HEK293 (cell line): ENCODE data around the gene IER2.

Experiments
- GLIS2 ChIP-seq: fragments of 450-650 bp; formaldehyde crosslinking; IDR thresholded peaks from 2 replicates; pipeline ENCODE4 v1.5.1; 2016; ENCODE audit warnings: missing biosample characterization, missing genetic modification characterization
- KLF16 ChIP-seq: fragments of 450-650 bp; formaldehyde crosslinking; IDR thresholded peaks from 2 replicates; pipeline ENCODE4 v1.5.1; 2017; ENCODE audit warnings: missing biosample characterization, missing genetic modification characterization
- TCF7L2 ChIP-seq: IDR thresholded peaks from 2 replicates; pipeline ENCODE4 v1.6.1; 2011; ENCODE audit warnings: low read depth, mild to moderate bottlenecking, inconsistent platforms, low read length, moderate library complexity, borderline replicate concordance
- ZBTB20 ChIP-seq: fragments of 450-650 bp; formaldehyde crosslinking; IDR thresholded peaks from 2 replicates; pipeline ENCODE4 v1.5.1; 2016; ENCODE audit warnings: missing biosample characterization, missing genetic modification characterization
- ZFP69B ChIP-seq: fragments of 450-650 bp; formaldehyde crosslinking; IDR thresholded peaks from 2 replicates; pipeline ENCODE4 v1.5.1; 2016; ENCODE audit warnings: missing biosample characterization, missing genetic modification characterization
- ZIC2 ChIP-seq: fragments of 450-650 bp; formaldehyde crosslinking; IDR thresholded peaks from 2 replicates; pipeline ENCODE4 v1.5.1; 2016; ENCODE audit warnings: missing biosample characterization, missing genetic modification characterization
- ZNF121 ChIP-seq: fragments of 450-650 bp; formaldehyde crosslinking; IDR thresholded peaks from 2 replicates; pipeline ENCODE4 v1.5.1; 2016; ENCODE audit warnings: missing biosample characterization, missing genetic modification characterization
- ZNF2 ChIP-seq: fragments of 450-650 bp; formaldehyde crosslinking; IDR thresholded peaks from 2 replicates; pipeline ENCODE4 v1.5.1; 2016; ENCODE audit warnings: missing biosample characterization, missing genetic modification characterization
- ZNF214 ChIP-seq: fragments of 450-650 bp; formaldehyde crosslinking; IDR thresholded peaks from 2 replicates; pipeline ENCODE4 v1.5.1; 2017; ENCODE audit warnings: missing biosample characterization, mild to moderate bottlenecking, missing genetic modification characterization, borderline replicate concordance
- ZNF324 ChIP-seq: fragments of 450-650 bp; formaldehyde crosslinking; IDR thresholded peaks from 2 replicates; pipeline ENCODE4 v1.5.1; 2016; ENCODE audit warnings: missing biosample characterization, missing genetic modification characterization
- ZNF37A ChIP-seq: fragments of 450-650 bp; IDR thresholded peaks from 2 replicates; pipeline ENCODE4 v1.5.1; 2018; ENCODE audit warnings: missing biosample characterization, missing genetic modification characterization
- ZNF416 ChIP-seq: fragments of 450-650 bp; formaldehyde crosslinking; IDR thresholded peaks from 2 replicates; pipeline ENCODE4 v1.5.1; 2016; ENCODE audit warnings: missing biosample characterization, missing genetic modification characterization
- ZNF423 ChIP-seq: fragments of 450-650 bp; formaldehyde crosslinking; IDR thresholded peaks from 2 replicates; pipeline ENCODE4 v1.5.1; 2016; ENCODE audit warnings: missing biosample characterization, missing genetic modification characterization
- ZNF626 ChIP-seq: fragments of 450-650 bp; sonication (Bioruptor Pico); formaldehyde crosslinking; IDR thresholded peaks from 2 replicates; pipeline ENCODE4 v1.5.1; 2018; ENCODE audit warnings: missing biosample characterization, missing genetic modification characterization, inconsistent platforms
- ZNF658 ChIP-seq: fragments of 450-650 bp; formaldehyde crosslinking; IDR thresholded peaks from 2 replicates; pipeline ENCODE4; 2016; ENCODE audit warnings: missing biosample characterization, missing genetic modification characterization
- ZNF701 ChIP-seq: fragments of 450-650 bp; formaldehyde crosslinking; IDR thresholded peaks from 2 replicates; pipeline ENCODE4 v1.5.1; 2016; ENCODE audit warnings: missing biosample characterization, missing genetic modification characterization
- ZNF776 ChIP-seq: fragments of 450-650 bp; formaldehyde crosslinking; IDR thresholded peaks from 2 replicates; pipeline ENCODE4 v1.5.0; 2017; ENCODE audit warnings: missing biosample characterization, missing genetic modification characterization, borderline replicate concordance
- ZNF791 ChIP-seq: fragments of 450-650 bp; formaldehyde crosslinking; IDR thresholded peaks from 2 replicates; pipeline ENCODE4 v1.5.1; 2016; ENCODE audit warnings: missing biosample characterization, missing genetic modification characterization
- ZNF843 ChIP-seq: fragments of 450-650 bp; formaldehyde crosslinking; IDR thresholded peaks from 2 replicates; pipeline ENCODE4 v1.5.1; 2016; ENCODE audit warnings: missing biosample characterization, missing genetic modification characterization
- ZSCAN23 ChIP-seq: fragments of 450-650 bp; formaldehyde crosslinking; IDR thresholded peaks from 2 replicates; pipeline ENCODE4 v1.5.1; 2016; ENCODE audit warnings: missing biosample characterization, missing genetic modification characterization
- TF ChIP-seq, protein P1 (sequence below): fragments of 450-650 bp; formaldehyde crosslinking; IDR thresholded peaks from 2 replicates; pipeline ENCODE4 v1.5.1; 2016; ENCODE audit warnings: missing biosample characterization, missing genetic modification characterization
- TF ChIP-seq, protein P2 (sequence below): fragments of 450-650 bp; formaldehyde crosslinking; IDR thresholded peaks from 2 replicates; pipeline ENCODE4 v1.5.1; 2016; ENCODE audit warnings: missing biosample characterization, missing genetic modification characterization, borderline replicate concordance
- TF ChIP-seq, protein P3 (sequence below): fragments of 450-650 bp; formaldehyde crosslinking; IDR thresholded peaks from 2 replicates; pipeline ENCODE4 v1.5.1; 2016; ENCODE audit warnings: missing biosample characterization, missing genetic modification characterization
- TF ChIP-seq, protein P4 (sequence below): fragments of 450-650 bp; formaldehyde crosslinking; IDR thresholded peaks from 2 replicates; pipeline ENCODE4 v1.5.1; 2017; ENCODE audit warnings: missing biosample characterization, missing genetic modification characterization
- TF ChIP-seq, protein P5 (sequence below): fragments of 450-650 bp; formaldehyde crosslinking; IDR thresholded peaks from 2 replicates; pipeline ENCODE4 v1.5.1; 2016; ENCODE audit warnings: missing biosample characterization, missing genetic modification characterization
- TF ChIP-seq, protein P6 (sequence below): fragments of 450-650 bp; formaldehyde crosslinking; IDR thresholded peaks from 2 replicates; pipeline ENCODE4 v1.5.1; 2016; ENCODE audit warnings: missing biosample characterization, missing genetic modification characterization
- TF ChIP-seq, protein P7 (sequence below): fragments of 450-650 bp; formaldehyde crosslinking; IDR thresholded peaks from 2 replicates; pipeline ENCODE4 v1.5.1; 2016; ENCODE audit warnings: missing biosample characterization, missing genetic modification characterization, borderline replicate concordance

IER2 gene

DNA sequence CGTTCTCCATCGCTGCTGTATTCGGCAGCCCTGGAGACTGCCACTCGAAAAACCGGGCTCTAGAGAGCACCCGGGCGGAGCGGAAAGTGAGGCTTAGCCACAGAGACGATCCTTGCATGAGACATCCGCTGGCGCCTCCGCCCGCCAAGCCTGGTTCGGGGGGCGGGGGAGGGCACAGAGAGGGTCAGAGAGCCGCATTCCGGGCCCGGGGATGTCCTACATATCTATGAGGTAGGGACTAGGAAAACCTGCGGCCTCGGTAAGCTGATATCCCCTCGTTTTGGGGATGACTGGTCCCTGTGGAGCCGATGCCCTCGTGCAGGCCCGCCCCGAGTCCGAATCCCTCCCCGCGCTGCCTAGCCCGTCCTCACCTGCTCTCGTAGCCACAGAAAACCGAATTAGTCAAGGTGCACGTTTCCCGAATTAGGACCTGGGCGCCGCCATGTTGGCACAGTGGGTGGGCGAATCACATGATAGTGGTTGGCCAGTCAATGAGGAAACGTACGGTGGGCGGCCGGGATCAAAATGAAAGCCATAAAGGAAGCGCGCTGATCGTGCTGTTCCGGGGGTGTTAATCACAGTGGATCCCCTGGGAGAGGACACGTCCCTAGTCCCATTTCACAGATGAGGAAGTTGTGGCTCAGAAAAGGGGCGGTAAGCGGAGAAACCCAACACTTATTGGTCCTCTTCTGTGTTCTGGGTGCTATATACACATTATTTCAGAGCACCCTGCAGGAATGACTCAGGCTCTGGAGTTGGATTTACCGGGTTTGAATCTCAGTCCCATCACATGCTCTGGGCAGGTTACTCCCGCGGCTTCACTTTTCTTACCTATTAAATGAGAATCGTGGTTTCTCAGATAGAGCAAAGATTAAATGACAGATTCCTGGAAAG lies 33.7 kb upstream of the IER2 start, which contains the start of gene TRMT1 (continued):
- peak; percentile 93 for TF ChIP-seq ZSCAN23 (tag by site-specific recombination)
- no peak for TF ChIP-seq ZNF658 (tag by site-specific recombination)
- TF ChIP-seq ZNF121, result no peak
- TF ChIP-seq, protein P1, sequence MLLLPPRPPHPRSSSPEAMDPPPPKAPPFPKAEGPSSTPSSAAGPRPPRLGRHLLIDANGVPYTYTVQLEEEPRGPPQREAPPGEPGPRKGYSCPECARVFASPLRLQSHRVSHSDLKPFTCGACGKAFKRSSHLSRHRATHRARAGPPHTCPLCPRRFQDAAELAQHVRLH (tag by site-specific recombination), result peak; percentile 96
- TF ChIP-seq ZNF701 (tag by site-specific recombination), result no peak
- TF ChIP-seq ZNF791 (tag by site-specific recombination), result no peak
- peak; percentile 96 for TF ChIP-seq ZNF423 (tag by site-specific recombination)
- TF ChIP-seq ZNF626 (tag by site-specific recombination), result no peak
- TF ChIP-seq ZIC2, result peak; percentile 86
- peak; percentile 90 for TF ChIP-seq ZFP69B (tag by site-specific recombination)
- TF ChIP-seq, protein P2, sequence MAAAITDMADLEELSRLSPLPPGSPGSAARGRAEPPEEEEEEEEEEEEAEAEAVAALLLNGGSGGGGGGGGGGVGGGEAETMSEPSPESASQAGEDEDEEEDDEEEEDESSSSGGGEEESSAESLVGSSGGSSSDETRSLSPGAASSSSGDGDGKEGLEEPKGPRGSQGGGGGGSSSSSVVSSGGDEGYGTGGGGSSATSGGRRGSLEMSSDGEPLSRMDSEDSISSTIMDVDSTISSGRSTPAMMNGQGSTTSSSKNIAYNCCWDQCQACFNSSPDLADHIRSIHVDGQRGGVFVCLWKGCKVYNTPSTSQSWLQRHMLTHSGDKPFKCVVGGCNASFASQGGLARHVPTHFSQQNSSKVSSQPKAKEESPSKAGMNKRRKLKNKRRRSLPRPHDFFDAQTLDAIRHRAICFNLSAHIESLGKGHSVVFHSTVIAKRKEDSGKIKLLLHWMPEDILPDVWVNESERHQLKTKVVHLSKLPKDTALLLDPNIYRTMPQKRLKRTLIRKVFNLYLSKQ (tag by site-specific recombination), result no peak
- no peak for TF ChIP-seq ZNF416 (tag by site-specific recombination)
- TF ChIP-seq ZBTB20 (tag by site-specific recombination), result peak; percentile 47
- TF ChIP-seq, protein P3, sequence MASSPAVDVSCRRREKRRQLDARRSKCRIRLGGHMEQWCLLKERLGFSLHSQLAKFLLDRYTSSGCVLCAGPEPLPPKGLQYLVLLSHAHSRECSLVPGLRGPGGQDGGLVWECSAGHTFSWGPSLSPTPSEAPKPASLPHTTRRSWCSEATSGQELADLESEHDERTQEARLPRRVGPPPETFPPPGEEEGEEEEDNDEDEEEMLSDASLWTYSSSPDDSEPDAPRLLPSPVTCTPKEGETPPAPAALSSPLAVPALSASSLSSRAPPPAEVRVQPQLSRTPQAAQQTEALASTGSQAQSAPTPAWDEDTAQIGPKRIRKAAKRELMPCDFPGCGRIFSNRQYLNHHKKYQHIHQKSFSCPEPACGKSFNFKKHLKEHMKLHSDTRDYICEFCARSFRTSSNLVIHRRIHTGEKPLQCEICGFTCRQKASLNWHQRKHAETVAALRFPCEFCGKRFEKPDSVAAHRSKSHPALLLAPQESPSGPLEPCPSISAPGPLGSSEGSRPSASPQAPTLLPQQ (tag by site-specific recombination), result peak; percentile 76; the same call in 1 of the 2 replicates
- no peak for TF ChIP-seq TCF7L2
- TF ChIP-seq, protein P4, sequence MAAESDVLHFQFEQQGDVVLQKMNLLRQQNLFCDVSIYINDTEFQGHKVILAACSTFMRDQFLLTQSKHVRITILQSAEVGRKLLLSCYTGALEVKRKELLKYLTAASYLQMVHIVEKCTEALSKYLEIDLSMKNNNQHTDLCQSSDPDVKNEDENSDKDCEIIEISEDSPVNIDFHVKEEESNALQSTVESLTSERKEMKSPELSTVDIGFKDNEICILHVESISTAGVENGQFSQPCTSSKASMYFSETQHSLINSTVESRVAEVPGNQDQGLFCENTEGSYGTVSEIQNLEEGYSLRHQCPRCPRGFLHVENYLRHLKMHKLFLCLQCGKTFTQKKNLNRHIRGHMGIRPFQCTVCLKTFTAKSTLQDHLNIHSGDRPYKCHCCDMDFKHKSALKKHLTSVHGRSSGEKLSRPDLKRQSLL, result 0 out of 2 replicates have a peak, but pooled peaks have one; percentile 21
- TF ChIP-seq ZNF37A, result no peak
- TF ChIP-seq, protein P5, sequence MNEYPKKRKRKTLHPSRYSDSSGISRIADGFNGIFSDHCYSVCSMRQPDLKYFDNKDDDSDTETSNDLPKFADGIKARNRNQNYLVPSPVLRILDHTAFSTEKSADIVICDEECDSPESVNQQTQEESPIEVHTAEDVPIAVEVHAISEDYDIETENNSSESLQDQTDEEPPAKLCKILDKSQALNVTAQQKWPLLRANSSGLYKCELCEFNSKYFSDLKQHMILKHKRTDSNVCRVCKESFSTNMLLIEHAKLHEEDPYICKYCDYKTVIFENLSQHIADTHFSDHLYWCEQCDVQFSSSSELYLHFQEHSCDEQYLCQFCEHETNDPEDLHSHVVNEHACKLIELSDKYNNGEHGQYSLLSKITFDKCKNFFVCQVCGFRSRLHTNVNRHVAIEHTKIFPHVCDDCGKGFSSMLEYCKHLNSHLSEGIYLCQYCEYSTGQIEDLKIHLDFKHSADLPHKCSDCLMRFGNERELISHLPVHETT (tag by site-specific recombination), result peak; percentile 98
- peak; percentile 96 for TF ChIP-seq ZNF324
- peak; percentile 57 for TF ChIP-seq ZNF843 (tag by site-specific recombination)
- TF ChIP-seq ZNF214 (tag by site-specific recombination), result no peak
- no peak for TF ChIP-seq ZNF776 (tag by site-specific recombination)
- peak; percentile 41; the same call in 1 of the 2 replicates for TF ChIP-seq GLIS2
- TF ChIP-seq ZNF2 (tag by site-specific recombination), result peak; percentile 88; the same call in 1 of the 2 replicates
- TF ChIP-seq, protein P6, sequence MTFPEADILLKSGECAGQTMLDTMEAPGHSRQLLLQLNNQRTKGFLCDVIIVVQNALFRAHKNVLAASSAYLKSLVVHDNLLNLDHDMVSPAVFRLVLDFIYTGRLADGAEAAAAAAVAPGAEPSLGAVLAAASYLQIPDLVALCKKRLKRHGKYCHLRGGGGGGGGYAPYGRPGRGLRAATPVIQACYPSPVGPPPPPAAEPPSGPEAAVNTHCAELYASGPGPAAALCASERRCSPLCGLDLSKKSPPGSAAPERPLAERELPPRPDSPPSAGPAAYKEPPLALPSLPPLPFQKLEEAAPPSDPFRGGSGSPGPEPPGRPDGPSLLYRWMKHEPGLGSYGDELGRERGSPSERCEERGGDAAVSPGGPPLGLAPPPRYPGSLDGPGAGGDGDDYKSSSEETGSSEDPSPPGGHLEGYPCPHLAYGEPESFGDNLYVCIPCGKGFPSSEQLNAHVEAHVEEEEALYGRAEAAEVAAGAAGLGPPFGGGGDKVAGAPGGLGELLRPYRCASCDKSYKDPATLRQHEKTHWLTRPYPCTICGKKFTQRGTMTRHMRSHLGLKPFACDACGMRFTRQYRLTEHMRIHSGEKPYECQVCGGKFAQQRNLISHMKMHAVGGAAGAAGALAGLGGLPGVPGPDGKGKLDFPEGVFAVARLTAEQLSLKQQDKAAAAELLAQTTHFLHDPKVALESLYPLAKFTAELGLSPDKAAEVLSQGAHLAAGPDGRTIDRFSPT (tag by site-specific recombination), result no peak
- TF ChIP-seq, protein P7, sequence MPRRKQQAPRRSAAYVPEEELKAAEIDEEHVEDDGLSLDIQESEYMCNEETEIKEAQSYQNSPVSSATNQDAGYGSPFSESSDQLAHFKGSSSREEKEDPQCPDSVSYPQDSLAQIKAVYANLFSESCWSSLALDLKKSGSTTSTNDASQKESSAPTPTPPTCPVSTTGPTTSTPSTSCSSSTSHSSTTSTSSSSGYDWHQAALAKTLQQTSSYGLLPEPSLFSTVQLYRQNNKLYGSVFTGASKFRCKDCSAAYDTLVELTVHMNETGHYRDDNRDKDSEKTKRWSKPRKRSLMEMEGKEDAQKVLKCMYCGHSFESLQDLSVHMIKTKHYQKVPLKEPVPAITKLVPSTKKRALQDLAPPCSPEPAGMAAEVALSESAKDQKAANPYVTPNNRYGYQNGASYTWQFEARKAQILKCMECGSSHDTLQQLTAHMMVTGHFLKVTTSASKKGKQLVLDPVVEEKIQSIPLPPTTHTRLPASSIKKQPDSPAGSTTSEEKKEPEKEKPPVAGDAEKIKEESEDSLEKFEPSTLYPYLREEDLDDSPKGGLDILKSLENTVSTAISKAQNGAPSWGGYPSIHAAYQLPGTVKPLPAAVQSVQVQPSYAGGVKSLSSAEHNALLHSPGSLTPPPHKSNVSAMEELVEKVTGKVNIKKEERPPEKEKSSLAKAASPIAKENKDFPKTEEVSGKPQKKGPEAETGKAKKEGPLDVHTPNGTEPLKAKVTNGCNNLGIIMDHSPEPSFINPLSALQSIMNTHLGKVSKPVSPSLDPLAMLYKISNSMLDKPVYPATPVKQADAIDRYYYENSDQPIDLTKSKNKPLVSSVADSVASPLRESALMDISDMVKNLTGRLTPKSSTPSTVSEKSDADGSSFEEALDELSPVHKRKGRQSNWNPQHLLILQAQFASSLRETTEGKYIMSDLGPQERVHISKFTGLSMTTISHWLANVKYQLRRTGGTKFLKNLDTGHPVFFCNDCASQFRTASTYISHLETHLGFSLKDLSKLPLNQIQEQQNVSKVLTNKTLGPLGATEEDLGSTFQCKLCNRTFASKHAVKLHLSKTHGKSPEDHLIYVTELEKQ (tag by site-specific recombination), result no peak
- peak; percentile 84 for TF ChIP-seq KLF16 (tag by site-specific recombination)
